ENCODE results near the gene RNF214. TPM values are rescaled to one million over a fixed set of nuclear protein-coding genes. Genes with fewer than 3 reads are reported as not detected.

The RNF214 gene
- total RNA-seq, 2 donors from 2014 or later: 10.2 to 12.5 TPM

DNA sequence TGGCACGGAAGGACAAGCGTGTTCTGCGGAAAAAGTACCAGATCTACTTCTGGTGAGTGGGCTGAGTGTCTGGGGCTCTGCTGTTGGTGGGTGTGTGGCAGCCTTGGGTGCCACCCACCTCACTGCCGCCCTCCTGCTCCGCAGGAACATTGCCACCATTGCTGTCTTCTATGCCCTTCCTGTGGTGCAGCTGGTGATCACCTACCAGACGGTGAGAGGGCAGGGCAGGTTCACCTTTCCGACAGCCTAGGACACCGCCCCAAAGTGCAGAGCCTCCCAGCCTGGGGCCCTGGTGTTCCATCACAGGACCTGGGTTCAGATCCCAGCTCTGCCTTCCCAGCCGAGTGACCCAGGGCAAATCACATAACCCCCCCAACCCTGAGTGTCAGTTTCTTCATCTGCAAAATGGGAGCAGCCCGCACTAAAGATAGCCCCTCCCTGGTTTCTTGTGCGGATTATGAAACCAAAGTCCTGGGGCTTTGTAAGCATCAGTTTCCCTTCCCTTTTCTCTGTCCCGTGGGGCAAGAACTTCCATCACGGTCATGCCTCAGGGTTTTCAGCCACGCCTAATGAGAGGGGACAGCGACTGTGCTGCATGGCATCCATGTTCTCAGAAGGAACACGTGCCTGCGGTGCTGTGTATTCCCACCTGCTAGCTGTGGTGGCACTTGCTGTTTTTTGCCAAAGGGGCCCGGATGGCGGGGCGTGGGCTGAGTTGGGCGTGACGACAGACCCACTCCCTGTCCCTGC lies 43.1 kb upstream of the RNF214 start:
- TF ChIP-seq, protein P1, sequence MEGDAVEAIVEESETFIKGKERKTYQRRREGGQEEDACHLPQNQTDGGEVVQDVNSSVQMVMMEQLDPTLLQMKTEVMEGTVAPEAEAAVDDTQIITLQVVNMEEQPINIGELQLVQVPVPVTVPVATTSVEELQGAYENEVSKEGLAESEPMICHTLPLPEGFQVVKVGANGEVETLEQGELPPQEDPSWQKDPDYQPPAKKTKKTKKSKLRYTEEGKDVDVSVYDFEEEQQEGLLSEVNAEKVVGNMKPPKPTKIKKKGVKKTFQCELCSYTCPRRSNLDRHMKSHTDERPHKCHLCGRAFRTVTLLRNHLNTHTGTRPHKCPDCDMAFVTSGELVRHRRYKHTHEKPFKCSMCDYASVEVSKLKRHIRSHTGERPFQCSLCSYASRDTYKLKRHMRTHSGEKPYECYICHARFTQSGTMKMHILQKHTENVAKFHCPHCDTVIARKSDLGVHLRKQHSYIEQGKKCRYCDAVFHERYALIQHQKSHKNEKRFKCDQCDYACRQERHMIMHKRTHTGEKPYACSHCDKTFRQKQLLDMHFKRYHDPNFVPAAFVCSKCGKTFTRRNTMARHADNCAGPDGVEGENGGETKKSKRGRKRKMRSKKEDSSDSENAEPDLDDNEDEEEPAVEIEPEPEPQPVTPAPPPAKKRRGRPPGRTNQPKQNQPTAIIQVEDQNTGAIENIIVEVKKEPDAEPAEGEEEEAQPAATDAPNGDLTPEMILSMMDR (IDR thresholded peaks at IDR 0.05): no peak
- no peak for TF ChIP-seq POLR2A (IDR thresholded peaks at IDR 0.05)
- Histone ChIP-seq H3K4me3 (no peak overlapping the region), H3K27ac (peak overlapping the region in 1 of 4 donors; percentile 81), H3K4me1 (peaks cover 43% of the 10 kb centered on the region), H3K27me3 (no peaks in the 10 kb centered on the region), H3K9me3 (no peaks in the 10 kb centered on the region), H3K36me3 (replicated peaks in 1 of 2; ENCODE audit: insufficient read depth in 1 of 2, low read depth in 2 of 2) (peaks cover 0 to 29% of the 10 kb centered on the region in 2 donors)
- 80 to 82% methylated on average over 7 to 22 of the region's 22 CpGs for WGBS, 2 donors
- DNase-seq (peak in 2 of 4 donors; percentile 12 to 64), ATAC-seq (no peak)
- intact Hi-C loops (cut with DNase I): no loop called here

DNA sequence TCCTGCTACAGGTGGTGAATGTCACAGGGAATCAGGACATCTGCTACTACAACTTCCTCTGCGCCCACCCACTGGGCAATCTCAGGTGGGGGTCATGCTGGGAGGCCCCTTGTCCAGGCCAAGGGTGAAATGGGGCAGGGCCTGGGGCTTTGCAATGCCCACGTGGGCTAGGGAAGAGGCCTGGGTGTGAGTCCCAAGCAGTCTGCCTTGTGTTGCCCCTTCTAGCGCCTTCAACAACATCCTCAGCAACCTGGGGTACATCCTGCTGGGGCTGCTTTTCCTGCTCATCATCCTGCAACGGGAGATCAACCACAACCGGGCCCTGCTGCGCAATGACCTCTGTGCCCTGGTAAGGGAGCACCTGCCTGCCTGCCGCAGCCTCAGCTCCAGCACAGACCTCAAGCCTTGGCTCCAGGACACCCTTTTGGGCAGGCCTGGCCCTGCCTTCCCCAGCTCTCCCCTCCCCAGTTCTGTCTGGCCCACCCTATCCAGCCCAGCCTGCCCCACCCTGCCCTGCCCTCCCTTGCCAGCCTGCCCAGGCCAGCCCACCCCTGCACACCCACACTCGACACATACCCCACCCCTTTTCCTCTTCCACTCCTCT lies 42.4 kb upstream of the RNF214 start:
- intact Hi-C loops (cut with DNase I): no loop called here
- H3K9me3 ChIP-seq: no peaks in the 10 kb centered on the region
- ATAC-seq (no peak), DNase-seq (peak in 1 of 4 donors; percentile 9)
- TF ChIP-seq, protein P1 (IDR thresholded peaks at IDR 0.05): no peak
- TF ChIP-seq POLR2A (IDR thresholded peaks at IDR 0.05): no peak
- peaks cover 0 to 29% of the 10 kb centered on the region in 2 donors for H3K36me3 ChIP-seq (replicated peaks in 1 of 2; ENCODE audit: insufficient read depth in 1 of 2, low read depth in 2 of 2)
- no peak overlapping the region for H3K4me3 ChIP-seq
- peaks cover 43% of the 10 kb centered on the region for H3K4me1 ChIP-seq
- H3K27me3 ChIP-seq: no peaks in the 10 kb centered on the region
- H3K27ac ChIP-seq: peak overlapping the region in 1 of 4 donors; percentile 81
- 73 to 83% methylated on average over 5 to 8 of the region's 8 CpGs for WGBS, 2 donors

DNA sequence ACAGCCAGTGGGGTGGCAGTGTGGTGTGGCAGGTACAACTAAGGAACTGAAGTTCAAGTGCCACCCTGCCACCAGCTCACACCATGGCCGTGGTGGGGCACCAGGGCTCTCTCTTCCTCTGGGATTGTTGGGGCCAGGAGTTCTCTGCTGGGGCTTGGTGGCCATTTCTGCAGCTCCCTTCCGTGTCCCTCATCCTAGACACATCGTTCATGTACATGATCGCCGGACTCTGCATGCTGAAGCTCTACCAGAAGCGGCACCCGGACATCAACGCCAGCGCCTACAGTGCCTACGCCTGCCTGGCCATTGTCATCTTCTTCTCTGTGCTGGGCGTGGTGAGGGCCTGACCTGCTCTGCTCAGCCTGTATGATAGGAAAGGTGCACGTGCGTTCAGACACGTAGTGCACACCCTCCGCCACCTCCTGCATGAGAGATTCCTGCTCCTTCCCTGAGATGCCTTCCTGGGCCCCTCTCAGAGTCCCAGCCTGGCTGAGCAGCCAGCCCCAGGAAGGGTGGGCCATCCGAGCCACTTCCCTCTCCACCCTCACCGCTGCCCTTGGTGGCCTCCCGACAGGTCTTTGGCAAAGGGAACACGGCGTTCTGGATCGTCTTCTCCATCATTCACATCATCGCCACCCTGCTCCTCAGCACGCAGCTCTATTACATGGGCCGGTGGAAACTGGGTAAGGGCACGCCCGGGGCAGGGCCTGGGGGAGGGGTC lies 40.6 kb upstream of the RNF214 start:
- no peak for ATAC-seq
- DNase-seq: peak in 1 of 4 donors; percentile 10
- intact Hi-C loops (cut with DNase I): no loop called here
- Histone ChIP-seq H3K9me3 (no peaks in the 10 kb centered on the region), H3K4me3 (no peak overlapping the region), H3K27ac (no peak overlapping the region), H3K27me3 (no peaks in the 10 kb centered on the region), H3K4me1 (peaks cover 37% of the 10 kb centered on the region), H3K36me3 (replicated peaks in 1 of 2; ENCODE audit: insufficient read depth in 1 of 2, low read depth in 2 of 2) (peaks cover 0 to 29% of the 10 kb centered on the region in 2 donors)
- no peak for TF ChIP-seq POLR2A (IDR thresholded peaks at IDR 0.05)
- TF ChIP-seq, protein P1 (IDR thresholded peaks at IDR 0.05): no peak
- 91 to 98% methylated on average over 13 to 23 of the region's 26 CpGs for WGBS, 2 donors

DNA sequence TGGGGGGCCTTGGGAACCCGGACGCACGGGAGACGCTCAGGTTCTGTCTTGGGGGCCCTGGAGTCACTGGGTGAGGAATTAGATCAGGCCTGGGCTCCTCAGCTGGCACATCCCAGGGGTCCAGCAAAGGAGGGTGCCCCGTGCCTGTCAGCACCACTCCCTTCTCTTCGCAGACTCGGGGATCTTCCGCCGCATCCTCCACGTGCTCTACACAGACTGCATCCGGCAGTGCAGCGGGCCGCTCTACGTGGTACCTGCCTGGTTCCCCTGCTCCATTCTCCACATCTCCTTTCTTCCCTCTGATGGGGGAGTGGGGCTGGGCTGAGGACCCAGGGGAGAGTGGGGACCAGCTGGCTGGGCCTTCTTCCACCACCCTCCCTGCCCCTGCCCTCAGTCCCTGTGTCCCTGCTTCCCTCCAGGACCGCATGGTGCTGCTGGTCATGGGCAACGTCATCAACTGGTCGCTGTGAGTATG lies 40.0 kb upstream of the RNF214 start:
- 91 to 98% methylated on average over 10 to 16 of the region's 17 CpGs for WGBS, 2 donors
- Histone ChIP-seq H3K27me3 (no peaks in the 10 kb centered on the region), H3K9me3 (no peaks in the 10 kb centered on the region), H3K4me1 (peaks cover 35% of the 10 kb centered on the region), H3K27ac (no peak overlapping the region), H3K4me3 (no peak overlapping the region), H3K36me3 (replicated peaks in 1 of 2; ENCODE audit: insufficient read depth in 1 of 2, low read depth in 2 of 2) (peaks cover 0 to 29% of the 10 kb centered on the region in 2 donors)
- intact Hi-C loops (cut with DNase I): no loop called here
- TF ChIP-seq, protein P1 (IDR thresholded peaks at IDR 0.05): no peak
- no peak for TF ChIP-seq POLR2A (IDR thresholded peaks at IDR 0.05)
- DNase-seq (no peak), ATAC-seq (no peak)

Data from body of pancreas (tissue), 4 donors.